KMS-11 (cell line): Measurements from ENCODE around the gene SREK1IP1.

Experiments
- H2AFZ ChIP-seq: fragments of 200-600 bp; sonication (generic); 2 replicates; pipeline ENCODE4 v1.6.1; 2016; ENCODE audit warnings: antibody characterized with exemption, mixed run types, low read depth
- H3K27ac ChIP-seq: fragments of 200-600 bp; sonication (generic); 2 replicates; pipeline ENCODE4 v1.6.1; 2016; ENCODE audit warnings: mild to moderate bottlenecking, mixed run types
- H3K27me3 ChIP-seq: fragments of 200-600 bp; sonication (generic); 2 replicates; pipeline ENCODE4 v1.6.1; 2017; ENCODE audit warnings: mild to moderate bottlenecking, low read depth, mixed run types, moderate library complexity; ENCODE audit not compliant: insufficient read depth
- H3K36me3 ChIP-seq: fragments of 200-600 bp; sonication (generic); 2 replicates; pipeline ENCODE4 v1.6.1; 2017; ENCODE audit warnings: mild to moderate bottlenecking, mixed run types; ENCODE audit not compliant: insufficient read depth
- H3K4me1 ChIP-seq: fragments of 200-600 bp; sonication (generic); 2 replicates; pipeline ENCODE4 v1.6.1; 2016; ENCODE audit warnings: mild to moderate bottlenecking, low read depth, mixed run types; ENCODE audit not compliant: poor library complexity, severe bottlenecking
- H3K4me2 ChIP-seq: fragments of 200-600 bp; sonication (generic); 2 replicates; pipeline ENCODE4 v1.7.0; 2016; ENCODE audit warnings: mild to moderate bottlenecking, mixed run types
- H3K4me3 ChIP-seq: fragments of 200-600 bp; sonication (generic); IDR thresholded peaks from 2 replicates; pipeline ENCODE4 v1.6.1; 2017; ENCODE audit warnings: low read depth, low read length, mixed read lengths; ENCODE audit not compliant: insufficient read depth
- H3K79me2 ChIP-seq: fragments of 200-600 bp; sonication (generic); 2 replicates; pipeline ENCODE4 v1.6.1; 2016; ENCODE audit warnings: low read depth, mixed run types; ENCODE audit not compliant: insufficient read depth
- H3K9ac ChIP-seq: fragments of 200-600 bp; sonication (generic); 2 replicates; pipeline ENCODE4 v1.6.1; 2016; ENCODE audit warnings: mild to moderate bottlenecking, mixed run types
- H4K20me1 ChIP-seq: fragments of 200-600 bp; sonication (generic); 2 replicates; pipeline ENCODE4 v1.6.1; 2016; ENCODE audit warnings: mild to moderate bottlenecking, mixed run types; ENCODE audit not compliant: insufficient read depth
- TF ChIP-seq, protein P1 (sequence below): fragments of 200-600 bp; sonication (generic); conservative IDR thresholded peaks from 2 replicates; pipeline ENCODE4 v1.6.1; 2017; ENCODE audit warnings: low read depth, mild to moderate bottlenecking, antibody characterized with exemption, low read length, moderate library complexity, mixed read lengths

Gene SREK1IP1

DNA sequence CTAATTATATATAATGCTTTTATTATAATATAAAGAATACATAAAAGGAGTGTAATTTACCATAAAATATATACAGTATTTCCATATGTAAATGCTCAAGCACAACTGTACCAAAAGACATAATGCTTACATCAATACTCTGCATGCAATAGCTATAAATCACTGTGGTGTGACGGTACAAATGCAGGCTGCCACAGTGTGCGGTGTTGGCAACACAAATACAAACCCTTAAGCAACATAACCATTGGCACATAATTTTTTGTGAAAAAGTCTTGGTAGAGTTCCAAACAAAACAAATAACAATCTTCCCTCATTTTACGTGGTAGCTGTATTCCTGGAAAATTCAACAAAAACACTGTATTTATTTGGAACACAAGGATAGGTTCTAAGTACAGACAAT lies 80.1 kb downstream of the SREK1IP1 start:
- Histone ChIP-seq H4K20me1 (no peaks in the 10 kb centered on the region), H3K79me2 (no peaks in the 10 kb centered on the region), H3K9ac (no peak overlapping the region), H2AFZ (no peak overlapping the region), H3K4me1 (no peaks in the 10 kb centered on the region), H3K4me3 (no peak overlapping the region), H3K4me2 (no peak overlapping the region), H3K27ac (no peak overlapping the region), H3K36me3 (no peaks in the 10 kb centered on the region), H3K27me3 (no peaks in the 10 kb centered on the region)
- TF ChIP-seq, protein P1, sequence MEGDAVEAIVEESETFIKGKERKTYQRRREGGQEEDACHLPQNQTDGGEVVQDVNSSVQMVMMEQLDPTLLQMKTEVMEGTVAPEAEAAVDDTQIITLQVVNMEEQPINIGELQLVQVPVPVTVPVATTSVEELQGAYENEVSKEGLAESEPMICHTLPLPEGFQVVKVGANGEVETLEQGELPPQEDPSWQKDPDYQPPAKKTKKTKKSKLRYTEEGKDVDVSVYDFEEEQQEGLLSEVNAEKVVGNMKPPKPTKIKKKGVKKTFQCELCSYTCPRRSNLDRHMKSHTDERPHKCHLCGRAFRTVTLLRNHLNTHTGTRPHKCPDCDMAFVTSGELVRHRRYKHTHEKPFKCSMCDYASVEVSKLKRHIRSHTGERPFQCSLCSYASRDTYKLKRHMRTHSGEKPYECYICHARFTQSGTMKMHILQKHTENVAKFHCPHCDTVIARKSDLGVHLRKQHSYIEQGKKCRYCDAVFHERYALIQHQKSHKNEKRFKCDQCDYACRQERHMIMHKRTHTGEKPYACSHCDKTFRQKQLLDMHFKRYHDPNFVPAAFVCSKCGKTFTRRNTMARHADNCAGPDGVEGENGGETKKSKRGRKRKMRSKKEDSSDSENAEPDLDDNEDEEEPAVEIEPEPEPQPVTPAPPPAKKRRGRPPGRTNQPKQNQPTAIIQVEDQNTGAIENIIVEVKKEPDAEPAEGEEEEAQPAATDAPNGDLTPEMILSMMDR = no peak

DNA sequence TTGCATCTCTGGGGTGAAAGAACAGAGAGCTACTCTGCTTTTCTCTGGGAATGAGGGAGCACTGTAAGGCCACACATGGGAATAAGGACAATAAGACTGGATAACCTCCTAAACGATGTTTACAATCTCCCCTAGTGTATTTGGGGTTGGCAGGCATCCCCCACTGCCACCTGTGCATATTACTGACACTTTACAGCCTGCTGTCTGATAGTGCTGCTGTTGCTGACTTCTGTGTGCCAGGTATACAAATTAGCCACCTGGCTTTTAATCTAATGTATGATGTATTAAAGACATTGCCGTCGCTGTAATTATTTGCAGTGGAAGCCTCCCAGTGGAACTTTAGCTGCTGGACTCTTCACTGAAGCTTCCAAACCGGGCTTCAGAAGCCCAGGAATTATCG lies 82.6 kb downstream of the SREK1IP1 start:
- Histone ChIP-seq H3K36me3 (no peaks in the 10 kb centered on the region), H4K20me1 (no peaks in the 10 kb centered on the region), H3K79me2 (no peaks in the 10 kb centered on the region), H3K4me2 (no peak overlapping the region), H3K27ac (no peak overlapping the region), H2AFZ (no peak overlapping the region), H3K4me3 (no peak overlapping the region), H3K4me1 (no peaks in the 10 kb centered on the region), H3K9ac (no peak overlapping the region), H3K27me3 (no peaks in the 10 kb centered on the region)
- TF ChIP-seq, protein P1 = no peak

DNA sequence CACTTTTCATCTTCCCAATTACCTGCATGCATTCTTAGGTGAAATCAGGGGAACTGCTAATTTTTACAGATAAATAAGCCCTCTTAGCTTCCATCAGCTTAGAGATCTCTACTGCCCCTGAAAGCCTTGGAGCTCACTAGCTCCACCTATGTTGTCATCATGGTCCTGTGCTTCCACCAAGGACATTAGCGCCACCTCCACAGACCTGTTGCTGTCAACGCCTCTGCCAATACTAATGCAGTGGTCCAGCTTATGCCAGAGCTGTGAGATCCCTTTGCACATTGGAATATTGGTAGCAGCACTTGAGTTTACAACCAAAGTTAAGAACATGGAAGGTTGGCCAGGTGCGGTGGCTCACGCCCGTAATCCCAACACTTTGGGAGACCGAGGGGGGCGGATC lies 85.9 kb downstream of the SREK1IP1 start:
- no peaks in the 10 kb centered on the region for H3K4me1 ChIP-seq
- no peak overlapping the region for H3K9ac ChIP-seq
- no peaks in the 10 kb centered on the region for H4K20me1 ChIP-seq
- H3K27me3 ChIP-seq = no peaks in the 10 kb centered on the region
- H2AFZ ChIP-seq = no peak overlapping the region
- no peaks in the 10 kb centered on the region for H3K79me2 ChIP-seq
- no peak overlapping the region for H3K4me2 ChIP-seq
- no peak overlapping the region for H3K4me3 ChIP-seq
- TF ChIP-seq, protein P1 = no peak
- H3K27ac ChIP-seq = no peak overlapping the region
- H3K36me3 ChIP-seq = no peaks in the 10 kb centered on the region

DNA sequence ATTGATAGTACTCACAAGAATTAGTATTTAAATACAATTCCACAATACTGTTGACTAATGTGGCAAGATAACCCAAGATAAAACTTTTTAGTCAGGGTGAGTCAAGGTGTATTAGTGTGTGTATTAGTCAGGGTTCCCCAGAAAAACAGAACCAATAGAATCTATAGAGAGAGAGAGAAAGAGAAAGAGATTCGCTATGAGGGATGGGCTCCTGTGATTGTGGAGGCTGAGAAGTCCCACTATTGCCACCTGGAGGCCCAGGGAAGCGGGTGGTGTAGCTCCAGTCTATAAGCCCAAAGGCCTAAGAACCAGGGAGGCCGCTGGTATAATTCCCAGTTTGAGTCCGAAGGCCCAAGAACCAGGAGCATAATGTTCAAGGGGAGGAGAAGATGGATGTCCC lies 88.2 kb downstream of the SREK1IP1 start:
- H3K27ac ChIP-seq = no peak overlapping the region
- H2AFZ ChIP-seq = no peak overlapping the region
- TF ChIP-seq, protein P1 = no peak
- H3K4me3 ChIP-seq = no peak overlapping the region
- no peak overlapping the region for H3K9ac ChIP-seq
- no peaks in the 10 kb centered on the region for H3K36me3 ChIP-seq
- H3K79me2 ChIP-seq = no peaks in the 10 kb centered on the region
- H3K27me3 ChIP-seq = no peaks in the 10 kb centered on the region
- H3K4me2 ChIP-seq = no peak overlapping the region
- H3K4me1 ChIP-seq = no peaks in the 10 kb centered on the region
- no peaks in the 10 kb centered on the region for H4K20me1 ChIP-seq

DNA sequence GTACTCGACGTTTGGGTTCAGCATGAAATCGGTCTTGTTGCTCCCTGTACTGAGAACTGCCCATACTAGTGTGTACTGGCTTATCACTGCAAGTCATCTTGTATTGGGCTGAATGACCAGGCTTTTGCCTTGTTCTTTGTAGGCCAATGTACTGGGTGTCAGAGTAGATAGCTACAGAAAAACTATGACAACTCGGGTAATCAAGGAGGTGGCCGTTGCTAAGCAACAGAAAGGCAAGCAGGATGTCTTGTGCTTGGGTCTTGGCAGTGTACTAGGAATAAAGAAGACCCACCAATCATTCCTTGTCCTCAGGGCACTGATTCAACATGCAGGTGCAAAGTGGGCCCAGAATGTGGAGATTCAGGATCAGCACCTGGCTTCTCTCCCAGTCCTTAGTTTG lies 90.1 kb downstream of the SREK1IP1 start:
- H3K4me1 ChIP-seq = no peaks in the 10 kb centered on the region
- H3K79me2 ChIP-seq = no peaks in the 10 kb centered on the region
- H3K27me3 ChIP-seq = no peaks in the 10 kb centered on the region
- no peak overlapping the region for H2AFZ ChIP-seq
- no peak overlapping the region for H3K27ac ChIP-seq
- no peaks in the 10 kb centered on the region for H4K20me1 ChIP-seq
- H3K4me2 ChIP-seq = no peak overlapping the region
- no peaks in the 10 kb centered on the region for H3K36me3 ChIP-seq
- no peak overlapping the region for H3K9ac ChIP-seq
- H3K4me3 ChIP-seq = no peak overlapping the region
- TF ChIP-seq, protein P1 = no peak
